HL-60/S4 (cell line): ENCODE measurements around the gene SYN1.

ENCODE experiments used
- in situ Hi-C: fragments of 300-500 bp; cut with MboI; formaldehyde crosslinking; loops from 2 replicates; pipeline ENCODE4 v1.14.3; 2022; ENCODE audit warnings: low sequenced_read_pairs

SYN1 gene

GRCh38 chrX:47634871-47635575 lies 15.4 kb upstream of the SYN1 start:
- in situ Hi-C loops, result no loop called here

GRCh38 chrX:47633689-47634590 lies 14.3 kb upstream of the SYN1 start:
- in situ Hi-C loops, result no loop called here

DNA sequence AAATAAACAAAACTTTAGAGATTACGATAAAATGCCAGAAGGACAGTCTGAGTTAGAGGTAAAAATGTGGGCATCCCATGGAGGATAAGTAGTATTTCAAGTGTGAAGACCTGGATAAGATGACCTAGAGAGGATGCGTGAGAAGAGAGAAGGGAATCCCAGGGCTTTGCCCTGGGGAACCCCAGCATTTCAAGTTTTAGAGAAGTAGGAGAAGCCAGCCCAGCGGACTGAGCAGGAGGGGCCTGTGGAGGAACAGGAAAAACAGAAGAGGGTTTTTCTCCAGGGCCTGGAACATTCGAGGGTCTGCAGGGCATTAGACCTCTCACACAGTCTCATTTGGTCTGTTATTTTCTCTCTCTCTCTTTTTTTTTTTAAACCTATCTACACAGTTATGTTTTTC lies 13.0 kb upstream of the SYN1 start:
- in situ Hi-C loops, result no loop called here

GRCh38 chrX:47631676-47632075 lies 12.0 kb upstream of the SYN1 start:
- in situ Hi-C loops, result no loop called here

DNA sequence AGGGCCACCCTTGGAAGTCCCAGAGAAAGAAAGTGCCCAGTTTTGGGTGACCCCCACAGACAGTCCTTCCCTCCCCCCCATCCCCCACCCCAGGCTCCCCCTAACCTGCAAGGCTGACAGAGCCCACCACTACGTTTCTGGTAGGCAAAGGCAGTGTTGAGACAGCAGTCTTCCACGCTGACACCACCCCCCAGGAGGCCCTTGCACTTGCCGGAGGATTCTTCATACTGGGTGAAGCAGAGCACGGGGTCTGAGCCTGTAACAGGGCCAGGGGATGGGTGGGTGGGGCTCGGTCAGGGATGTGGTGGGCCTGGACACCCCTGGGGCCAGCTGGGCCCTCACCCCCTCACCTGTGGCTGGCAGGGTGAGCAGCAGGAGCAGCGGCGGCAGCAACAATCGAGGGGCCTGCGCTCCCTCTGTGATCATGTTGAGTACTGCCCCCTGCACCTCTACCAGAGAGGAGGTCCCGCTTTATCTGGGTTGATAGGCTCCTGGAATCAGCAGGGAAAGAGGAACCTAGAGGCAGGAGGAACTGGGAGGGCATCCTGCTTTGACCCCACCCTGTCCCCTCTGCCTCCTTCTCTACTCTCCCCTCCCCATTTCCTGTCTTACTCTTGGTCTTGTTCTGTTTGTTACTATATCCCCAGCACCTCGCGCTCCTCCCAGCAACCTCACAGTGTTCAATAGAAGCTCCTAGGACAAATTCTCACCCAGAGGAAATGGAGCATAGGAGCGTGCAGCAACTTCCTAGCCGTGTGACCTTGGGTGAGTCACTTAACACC lies 10.0 kb upstream of the SYN1 start, which contains the start of gene CFP:
CFP (minus strand) TSS at position 512 of the 782 bp plus-strand sequence; CDS start at position 426, 86 bp downstream.
- in situ Hi-C loops, result no loop called here

- in situ Hi-C loops, result no loop called here
These were observed 9.3 kb upstream of the SYN1 start for GRCh38 chrX:47628982-47629381.

DNA sequence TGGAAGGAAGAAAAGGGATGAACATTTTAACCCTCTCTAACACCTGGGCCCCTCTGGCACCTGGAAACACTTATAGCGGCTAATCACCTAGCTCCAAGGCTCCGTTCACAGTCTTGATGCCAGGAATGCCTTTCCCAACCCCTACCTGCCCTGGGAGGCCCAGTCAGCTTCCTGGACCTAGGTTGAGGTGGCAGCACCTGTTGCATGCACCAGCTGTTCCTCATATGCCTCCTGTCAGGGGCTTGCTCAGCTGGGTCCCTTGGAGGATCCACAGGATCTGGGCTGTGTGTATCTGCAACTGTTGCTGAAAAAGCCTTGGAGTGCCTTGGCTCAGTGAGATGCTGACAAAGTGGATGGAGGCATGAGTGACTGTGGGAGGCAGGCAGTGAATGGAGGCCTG lies 5.7 kb upstream of the SYN1 start:
- in situ Hi-C loops, result no loop called here

GRCh38 chrX:47623540-47624027 lies 3.9 kb upstream of the SYN1 start:
- in situ Hi-C loops, result no loop called here

DNA sequence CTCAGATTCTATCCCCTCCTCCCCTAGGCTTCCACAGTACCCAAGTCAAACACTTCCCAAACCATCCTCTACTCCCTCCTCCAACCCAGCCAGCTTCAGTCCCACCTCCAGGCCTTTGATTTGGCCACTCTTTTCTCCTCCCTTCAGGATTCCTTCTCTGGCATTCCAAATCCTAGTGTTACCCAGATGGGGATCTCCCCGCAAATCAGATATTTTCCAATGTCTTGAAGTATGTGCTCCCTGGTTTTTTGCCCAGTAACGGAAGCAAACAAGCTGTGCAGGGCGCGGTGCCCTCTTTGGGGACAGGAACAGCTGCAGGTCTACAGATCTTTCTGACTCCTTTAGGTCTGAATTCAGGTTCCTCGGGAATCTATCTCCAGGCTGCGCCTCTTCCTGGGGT lies 2.2 kb upstream of the SYN1 start:
- in situ Hi-C loops, result no loop called here

- in situ Hi-C loops, result no loop called here
These were observed 637 bp upstream of the SYN1 start for GRCh38 chrX:47620303-47620685.

- in situ Hi-C loops, result no loop called here
These were observed 653 bp downstream of the SYN1 start for GRCh38 chrX:47618923-47619485.

DNA sequence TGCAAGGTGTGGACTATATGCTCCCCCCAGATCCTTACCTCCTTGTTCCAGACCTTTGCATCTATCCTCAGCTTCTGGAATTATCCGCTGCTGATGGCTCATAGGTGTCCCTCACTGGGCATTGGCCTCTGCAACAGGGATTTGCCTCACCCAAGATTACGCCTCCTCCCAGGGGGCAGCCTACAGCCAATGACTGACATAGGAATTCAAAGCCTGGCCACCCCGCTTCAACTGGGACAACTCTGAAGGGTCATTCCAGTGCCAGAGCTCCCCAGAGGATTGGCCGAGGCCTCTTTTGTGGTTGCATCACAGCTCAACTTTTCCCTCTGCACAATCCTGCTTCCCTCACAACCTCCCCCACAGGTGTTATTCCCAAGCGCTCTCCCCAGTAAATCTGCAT lies 5.0 kb downstream of the SYN1 start:
- in situ Hi-C loops, result no loop called here

DNA sequence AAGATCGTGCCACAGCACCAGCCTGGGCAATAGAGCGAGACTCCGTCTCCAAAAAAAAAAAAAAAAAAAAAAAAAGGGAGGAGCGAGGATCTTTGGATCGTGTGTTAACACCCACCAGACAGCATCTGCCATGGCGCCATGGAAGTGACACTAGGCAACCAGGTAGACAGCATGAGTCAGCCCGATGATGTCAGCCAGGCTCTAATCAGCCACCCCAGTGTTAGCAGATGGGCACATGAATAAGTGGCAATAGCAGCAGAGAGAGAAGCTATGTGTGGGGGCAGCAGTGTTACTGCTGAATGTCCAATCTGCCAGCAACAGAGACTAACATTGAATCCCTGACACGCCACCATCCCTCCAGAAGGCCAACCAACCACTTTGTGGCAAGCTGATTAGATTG lies 6.6 kb downstream of the SYN1 start:
- in situ Hi-C loops, result no loop called here

- in situ Hi-C loops, result no loop called here
These were observed 7.2 kb downstream of the SYN1 start for GRCh38 chrX:47612418-47612817.

GRCh38 chrX:47611926-47612325 lies 7.7 kb downstream of the SYN1 start:
- in situ Hi-C loops, result no loop called here

DNA sequence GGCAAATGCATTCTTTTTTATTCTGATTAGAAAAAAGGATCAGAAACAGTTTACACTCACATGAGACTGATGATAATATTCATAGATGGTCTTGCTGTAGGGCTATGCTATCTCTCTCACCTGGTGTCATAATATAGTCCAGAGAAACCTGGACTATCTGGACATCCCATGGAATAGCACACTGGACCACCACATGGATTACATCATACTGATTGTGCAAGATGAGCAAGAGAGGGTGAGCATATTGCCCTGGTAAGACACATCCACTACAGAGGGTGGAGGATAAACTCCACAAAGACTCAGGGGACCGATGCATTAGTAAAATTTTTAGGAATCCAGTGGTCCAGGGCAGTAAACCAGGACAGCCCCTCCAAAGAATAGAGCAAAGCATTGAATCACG lies 8.2 kb downstream of the SYN1 start:
- in situ Hi-C loops, result no loop called here

- in situ Hi-C loops, result no loop called here
These were observed 9.1 kb downstream of the SYN1 start for GRCh38 chrX:47610511-47610910.

GRCh38 chrX:47608130-47608810 lies 11.4 kb downstream of the SYN1 start:
- in situ Hi-C loops, result no loop called here

GRCh38 chrX:47607091-47607490 lies 12.6 kb downstream of the SYN1 start:
- in situ Hi-C loops, result no loop called here

- in situ Hi-C loops, result no loop called here
These were observed 14.6 kb downstream of the SYN1 start for GRCh38 chrX:47605024-47605423.
